ENCODE data around the gene LYAR. TPM values are rescaled to one million over a fixed set of nuclear protein-coding genes. Genes with fewer than 3 reads are reported as not detected.
A peak's percentile ranks its signal among the peaks of the same experiment; 100 is the strongest.
"Not testable (repeated sequence)": the region's sequence is repeated elsewhere in the genome, so short reads cannot be mapped to it uniquely, and the experiment has no call there.

Gene LYAR
- total RNA-seq, 1 donor, result 4.0 TPM

- H3K4me3 ChIP-seq (ENCODE audit: insufficient read depth, low read length), result no peak overlapping the region
- H3K27me3 ChIP-seq (ENCODE audit: insufficient read depth, low read length), result peaks cover 9% of the 10 kb centered on the region
- H3K36me3 ChIP-seq (ENCODE audit: insufficient read depth, low read length), result no peaks in the 10 kb centered on the region
- no peak overlapping the region for H3K4me2 ChIP-seq (ENCODE audit: insufficient read depth, low read length)
- no peak overlapping the region for H2AFZ ChIP-seq (ENCODE audit: low read length)
- no peaks in the 10 kb centered on the region for H3K79me2 ChIP-seq (ENCODE audit: insufficient read depth, low read length)
- TF ChIP-seq CTCF (IDR thresholded peaks at IDR 0.05; ENCODE audit: extremely low read depth, low read depth, low read length), result no peak
- DNase-seq (ENCODE audit: insufficient read length, low spot score, missing footprints), result no peak
- no peaks in the 10 kb centered on the region for H4K20me1 ChIP-seq (ENCODE audit: insufficient read depth, low read length)
- H3K4me1 ChIP-seq (ENCODE audit: insufficient read depth, low read length), result peaks cover 6% of the 10 kb centered on the region
- H3K9me3 ChIP-seq (ENCODE audit: low read depth, low read length), result no peaks in the 10 kb centered on the region
- H3K27ac ChIP-seq (ENCODE audit: low read depth, low read length), result no peak overlapping the region
Measured at GRCh38 chr4:4256799-4257198, 33.2 kb downstream of the LYAR start.

- Histone ChIP-seq H3K79me2 (ENCODE audit: insufficient read depth, low read length) (no peaks in the 10 kb centered on the region), H3K27ac (ENCODE audit: low read depth, low read length) (no peak overlapping the region), H3K36me3 (ENCODE audit: insufficient read depth, low read length) (no peaks in the 10 kb centered on the region), H3K27me3 (ENCODE audit: insufficient read depth, low read length) (peaks cover 13% of the 10 kb centered on the region), H4K20me1 (ENCODE audit: insufficient read depth, low read length) (no peaks in the 10 kb centered on the region), H3K9me3 (ENCODE audit: low read depth, low read length) (no peaks in the 10 kb centered on the region), H3K4me1 (ENCODE audit: insufficient read depth, low read length) (peaks cover 5% of the 10 kb centered on the region), H3K4me2 (ENCODE audit: insufficient read depth, low read length) (no peak overlapping the region), H3K4me3 (ENCODE audit: insufficient read depth, low read length) (no peak overlapping the region), H2AFZ (ENCODE audit: low read length) (no peak overlapping the region)
- DNase-seq (ENCODE audit: insufficient read length, low spot score, missing footprints), result no peak
- TF ChIP-seq CTCF (IDR thresholded peaks at IDR 0.05; ENCODE audit: extremely low read depth, low read depth, low read length), result no peak
Measured at GRCh38 chr4:4254666-4255065, 35.3 kb downstream of the LYAR start.

GRCh38 chr4:4254199-4254598 is 35.8 kb downstream of the LYAR start:
- no peak overlapping the region for H2AFZ ChIP-seq (ENCODE audit: low read length)
- peak; percentile 66 for DNase-seq (ENCODE audit: insufficient read length, low spot score, missing footprints)
- no peak overlapping the region for H3K4me2 ChIP-seq (ENCODE audit: insufficient read depth, low read length)
- no peak for TF ChIP-seq CTCF (IDR thresholded peaks at IDR 0.05; ENCODE audit: extremely low read depth, low read depth, low read length)
- H3K9me3 ChIP-seq (ENCODE audit: low read depth, low read length), result no peaks in the 10 kb centered on the region
- no peaks in the 10 kb centered on the region for H4K20me1 ChIP-seq (ENCODE audit: insufficient read depth, low read length)
- no peaks in the 10 kb centered on the region for H3K79me2 ChIP-seq (ENCODE audit: insufficient read depth, low read length)
- H3K4me1 ChIP-seq (ENCODE audit: insufficient read depth, low read length), result peaks cover 1% of the 10 kb centered on the region
- H3K27me3 ChIP-seq (ENCODE audit: insufficient read depth, low read length), result peaks cover 13% of the 10 kb centered on the region
- no peaks in the 10 kb centered on the region for H3K36me3 ChIP-seq (ENCODE audit: insufficient read depth, low read length)
- no peak overlapping the region for H3K27ac ChIP-seq (ENCODE audit: low read depth, low read length)
- H3K4me3 ChIP-seq (ENCODE audit: insufficient read depth, low read length), result no peak overlapping the region

GRCh38 chr4:4249866-4250265 is 40.1 kb downstream of the LYAR start:
- Histone ChIP-seq H3K79me2 (ENCODE audit: insufficient read depth, low read length) (peaks cover 17% of the 10 kb centered on the region), H2AFZ (ENCODE audit: low read length) (no peak overlapping the region), H3K27ac (ENCODE audit: low read depth, low read length) (no peak overlapping the region), H3K4me3 (ENCODE audit: insufficient read depth, low read length) (no peak overlapping the region), H4K20me1 (ENCODE audit: insufficient read depth, low read length) (no peaks in the 10 kb centered on the region), H3K9me3 (ENCODE audit: low read depth, low read length) (no peaks in the 10 kb centered on the region), H3K36me3 (ENCODE audit: insufficient read depth, low read length) (peaks cover 5% of the 10 kb centered on the region), H3K4me2 (ENCODE audit: insufficient read depth, low read length) (no peak overlapping the region), H3K4me1 (ENCODE audit: insufficient read depth, low read length) (peaks cover 15% of the 10 kb centered on the region), H3K27me3 (ENCODE audit: insufficient read depth, low read length) (peaks cover 7% of the 10 kb centered on the region)
- no peak for DNase-seq (ENCODE audit: insufficient read length, low spot score, missing footprints)
- TF ChIP-seq CTCF (IDR thresholded peaks at IDR 0.05; ENCODE audit: extremely low read depth, low read depth, low read length), result no peak

- not testable (repeated sequence) for H3K4me3 ChIP-seq (ENCODE audit: insufficient read depth, low read length); DNase-seq (ENCODE audit: insufficient read length, low spot score, missing footprints); H3K36me3 ChIP-seq (ENCODE audit: insufficient read depth, low read length); H3K9me3 ChIP-seq (ENCODE audit: low read depth, low read length); H4K20me1 ChIP-seq (ENCODE audit: insufficient read depth, low read length); H3K27ac ChIP-seq (ENCODE audit: low read depth, low read length); H3K27me3 ChIP-seq (ENCODE audit: insufficient read depth, low read length)
- Histone ChIP-seq H3K79me2 (ENCODE audit: insufficient read depth, low read length) (peaks cover 17% of the 10 kb centered on the region), H2AFZ (ENCODE audit: low read length) (peak overlapping the region; percentile 98), H3K4me2 (ENCODE audit: insufficient read depth, low read length) (peak overlapping the region; percentile 90), H3K4me1 (ENCODE audit: insufficient read depth, low read length) (peaks cover 15% of the 10 kb centered on the region)
Measured at GRCh38 chr4:4249342-4249741, 40.6 kb downstream of the LYAR start.
